Measurements from ENCODE around the gene RHOT2.

GRCh38 chr16:658679-659571, 9.0 kb upstream of the RHOT2 start:
- TF ChIP-seq POLR2A (IDR thresholded peaks at IDR 0.05) = no peak
- TF ChIP-seq, protein P1, sequence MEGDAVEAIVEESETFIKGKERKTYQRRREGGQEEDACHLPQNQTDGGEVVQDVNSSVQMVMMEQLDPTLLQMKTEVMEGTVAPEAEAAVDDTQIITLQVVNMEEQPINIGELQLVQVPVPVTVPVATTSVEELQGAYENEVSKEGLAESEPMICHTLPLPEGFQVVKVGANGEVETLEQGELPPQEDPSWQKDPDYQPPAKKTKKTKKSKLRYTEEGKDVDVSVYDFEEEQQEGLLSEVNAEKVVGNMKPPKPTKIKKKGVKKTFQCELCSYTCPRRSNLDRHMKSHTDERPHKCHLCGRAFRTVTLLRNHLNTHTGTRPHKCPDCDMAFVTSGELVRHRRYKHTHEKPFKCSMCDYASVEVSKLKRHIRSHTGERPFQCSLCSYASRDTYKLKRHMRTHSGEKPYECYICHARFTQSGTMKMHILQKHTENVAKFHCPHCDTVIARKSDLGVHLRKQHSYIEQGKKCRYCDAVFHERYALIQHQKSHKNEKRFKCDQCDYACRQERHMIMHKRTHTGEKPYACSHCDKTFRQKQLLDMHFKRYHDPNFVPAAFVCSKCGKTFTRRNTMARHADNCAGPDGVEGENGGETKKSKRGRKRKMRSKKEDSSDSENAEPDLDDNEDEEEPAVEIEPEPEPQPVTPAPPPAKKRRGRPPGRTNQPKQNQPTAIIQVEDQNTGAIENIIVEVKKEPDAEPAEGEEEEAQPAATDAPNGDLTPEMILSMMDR (IDR thresholded peaks at IDR 0.05) = no peak

All from testis (tissue), 2 donors.